Lower leg skin (tissue), 4 donors: ENCODE data around the gene DCXR. TPM values are rescaled to one million over a fixed set of nuclear protein-coding genes. Genes with fewer than 3 reads are reported as not detected.

ENCODE experiments used
- DNase-seq, 2 donors: peaks; one replicate each; pipeline ENCODE4 v3.0.0-alpha.2; 2019; ENCODE audit warnings: low spot score in 2 of 2
- H3K4me3 ChIP-seq: fragments of 200-600 bp; sonication (generic); 2 replicates; pipeline ENCODE4 v1.5.1; 2017; ENCODE audit warnings: mild to moderate bottlenecking, low read depth; ENCODE audit not compliant: poor library complexity, severe bottlenecking
- CTCF ChIP-seq, 3 donors: fragments of 450-650 bp; IDR thresholded peaks; one replicate each; pipeline ENCODE4 v1.5.1; 2016; ENCODE audit warnings: antibody characterized with exemption in 3 of 3, mild to moderate bottlenecking in 3 of 3, moderate library complexity in 2 of 3
- POLR2A ChIP-seq, 2 donors: fragments of 450-650 bp; IDR thresholded peaks; one replicate each; pipeline ENCODE4 v1.6.1; 2016 to 2017; ENCODE audit warnings: antibody characterized with exemption in 2 of 2, mild to moderate bottlenecking in 1 of 2, moderate library complexity in 1 of 2
- WGBS, 2 donors: methylation state at CpG; one replicate each; pipeline ENCODE4 v1.1.5; 2018; 5-methylcytosine and 5-hydroxymethylcytosine counted together
- intact Hi-C: fragments of 100-400 bp; cut with DNase I; formaldehyde crosslinking; loops from one replicate; pipeline ENCODE4 v1.15.0; 2023; ENCODE audit warnings: low total_unique reads
- total RNA-seq, 4 donors: library from RNA; depleted of rRNA; stranded (reverse); fragments of >200 nt; gene quantifications; one replicate each; pipeline ENCODE4 v1.1.0, GENCODE V29; 2016

The DCXR gene
- total RNA-seq, 4 donors from 2014 or later = 124 to 199 (median 149) TPM

GRCh38 chr17:82030470-82031302 lies 6.8 kb downstream of the DCXR start:
- peak; percentile 67 to 97 for DNase-seq
- TF ChIP-seq POLR2A (IDR thresholded peaks at IDR 0.05) = no peak
- peak in 1 of 3 donors; percentile 80 for TF ChIP-seq CTCF (IDR thresholded peaks at IDR 0.05)
- 0% methylated on average over 23 to 81 of the region's 94 CpGs for WGBS, 2 donors
- intact Hi-C loops = loop anchor here (5.0 kb wide), 1 partner anchor 332 kb away; no protein-coding TSS in a partner anchor
- H3K4me3 ChIP-seq = peak overlapping the region; percentile 17

GRCh38 chr17:82029990-82030469 lies 7.5 kb downstream of the DCXR start:
- intact Hi-C loops = loop anchor here (2.0 to 5.0 kb wide), 2 partner anchors 125 to 332 kb away; no protein-coding TSS in a partner anchor
- 51 to 61% methylated on average over 19 of the region's 31 CpGs for WGBS, 2 donors
- no peak for DNase-seq
- TF ChIP-seq CTCF (IDR thresholded peaks at IDR 0.05) (no peak), POLR2A (IDR thresholded peaks at IDR 0.05) (no peak)
- no peak overlapping the region for H3K4me3 ChIP-seq

- no peak overlapping the region for H3K4me3 ChIP-seq
- no peak for DNase-seq
- TF ChIP-seq CTCF (IDR thresholded peaks at IDR 0.05) (no peak), POLR2A (IDR thresholded peaks at IDR 0.05) (no peak)
- intact Hi-C loops = loop anchor here (2.0 kb wide), 1 partner anchor 125 kb away; no protein-coding TSS in a partner anchor
- 56 to 69% methylated on average over 11 to 16 of the region's 16 CpGs for WGBS, 2 donors
Measured at GRCh38 chr17:82029391-82029790, 8.1 kb downstream of the DCXR start.

GRCh38 chr17:82028966-82029365 lies 8.5 kb downstream of the DCXR start:
- TF ChIP-seq POLR2A (IDR thresholded peaks at IDR 0.05) (no peak), CTCF (IDR thresholded peaks at IDR 0.05) (no peak)
- intact Hi-C loops = loop anchor here (2.0 kb wide), 1 partner anchor 126 kb away; no protein-coding TSS in a partner anchor
- no peak overlapping the region for H3K4me3 ChIP-seq
- 96 to 99% methylated on average over 8 to 9 of the region's 9 CpGs for WGBS, 2 donors
- no peak for DNase-seq

GRCh38 chr17:82028246-82028645 lies 9.3 kb downstream of the DCXR start:
- TF ChIP-seq POLR2A (IDR thresholded peaks at IDR 0.05) (no peak), CTCF (IDR thresholded peaks at IDR 0.05) (no peak)
- intact Hi-C loops = loop anchor here (2.0 kb wide), 1 partner anchor 127 kb away; no protein-coding TSS in a partner anchor
- H3K4me3 ChIP-seq = no peak overlapping the region
- no peak for DNase-seq
- 93 to 96% methylated on average over 13 of the region's 13 CpGs for WGBS, 2 donors
